AG08395 (cell line): ENCODE results near the gene PRDM16.

Experiments used
- DNase-seq: peaks from one replicate; pipeline ENCODE4 v3.0.0; 2012; ENCODE audit warnings: mixed read lengths, low spot score

The PRDM16 gene

GRCh38 chr1:3183411-3183810, 114.4 kb downstream of the PRDM16 start:
- no peak for DNase-seq

GRCh38 chr1:3183813-3184212, 114.8 kb downstream of the PRDM16 start:
- no peak for DNase-seq

DNA sequence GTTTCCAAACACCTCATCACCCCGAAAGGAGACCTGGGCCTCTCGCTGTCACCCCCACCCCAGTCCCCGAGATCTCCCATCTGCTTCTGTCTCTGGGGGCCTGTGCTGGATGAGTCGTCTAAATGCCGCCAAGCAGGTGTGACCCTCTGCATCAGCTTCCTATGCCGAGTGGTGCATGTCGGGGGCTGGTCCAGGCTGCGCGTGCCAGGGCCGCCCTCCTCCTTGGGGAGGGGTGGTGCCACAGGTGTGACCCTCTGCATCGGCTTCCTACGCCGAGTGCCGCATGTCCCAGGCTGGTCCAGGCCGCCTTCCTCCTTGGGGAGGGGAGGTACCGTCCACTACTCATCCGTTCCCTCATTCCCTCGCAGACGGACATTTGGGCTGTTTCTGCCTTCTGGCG, 115.7 kb downstream of the PRDM16 start:
- no peak for DNase-seq

DNA sequence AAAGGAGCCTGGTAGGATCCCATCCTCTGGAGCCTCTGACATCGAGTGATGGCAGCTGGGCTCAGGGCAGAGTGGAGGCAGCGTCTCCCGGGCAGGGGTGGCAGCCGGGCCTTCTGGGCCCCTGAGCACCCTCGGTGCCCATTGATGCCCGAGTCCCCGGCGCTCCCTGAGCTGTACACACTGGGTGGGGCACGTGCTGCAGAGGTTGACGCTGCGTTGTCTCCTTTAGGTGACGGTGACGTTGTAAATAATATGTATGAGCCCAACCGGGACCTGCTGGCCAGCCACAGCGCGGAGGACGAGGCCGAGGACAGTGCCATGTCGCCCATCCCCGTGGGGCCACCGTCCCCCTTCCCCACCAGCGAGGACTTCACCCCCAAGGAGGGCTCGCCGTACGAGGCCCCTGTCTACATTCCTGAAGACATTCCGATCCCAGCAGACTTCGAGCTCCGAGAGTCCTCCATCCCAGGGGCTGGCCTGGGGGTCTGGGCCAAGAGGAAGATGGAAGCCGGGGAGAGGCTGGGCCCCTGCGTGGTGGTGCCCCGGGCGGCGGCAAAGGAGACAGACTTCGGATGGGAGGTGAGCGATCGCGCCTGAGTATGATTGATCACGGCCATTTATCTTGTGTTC, 117.0 kb downstream of the PRDM16 start:
- DNase-seq, result no peak

DNA sequence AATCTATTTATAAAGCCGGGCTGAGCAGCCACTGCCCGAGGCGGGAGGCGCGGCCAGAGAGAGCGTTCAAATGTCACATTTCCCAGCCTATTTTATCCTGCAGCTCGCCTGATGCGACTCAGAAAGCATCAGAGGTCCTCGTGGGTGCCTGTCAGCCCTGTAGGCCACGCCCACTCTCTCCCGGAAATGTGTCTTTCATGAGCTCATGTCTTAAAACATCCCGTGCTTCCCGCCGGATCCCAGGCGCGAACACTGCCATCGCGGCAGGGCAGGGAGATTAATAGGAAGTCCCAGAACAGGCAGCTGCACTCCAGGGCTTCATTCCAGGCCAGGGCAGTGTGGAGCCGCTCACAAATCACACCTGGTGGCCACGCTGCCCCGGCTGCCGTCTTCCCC, 117.5 kb downstream of the PRDM16 start:
- peak; percentile 76 for DNase-seq

GRCh38 chr1:3187415-3188149, 118.6 kb downstream of the PRDM16 start:
- no peak for DNase-seq

- no peak for DNase-seq
Observed at GRCh38 chr1:3188150-3188971, 119.4 kb downstream of the PRDM16 start.

- DNase-seq, result no peak
Observed at GRCh38 chr1:3190256-3191041, 121.4 kb downstream of the PRDM16 start.

- DNase-seq, result no peak
Observed at GRCh38 chr1:3192361-3192760, 123.4 kb downstream of the PRDM16 start.

DNA sequence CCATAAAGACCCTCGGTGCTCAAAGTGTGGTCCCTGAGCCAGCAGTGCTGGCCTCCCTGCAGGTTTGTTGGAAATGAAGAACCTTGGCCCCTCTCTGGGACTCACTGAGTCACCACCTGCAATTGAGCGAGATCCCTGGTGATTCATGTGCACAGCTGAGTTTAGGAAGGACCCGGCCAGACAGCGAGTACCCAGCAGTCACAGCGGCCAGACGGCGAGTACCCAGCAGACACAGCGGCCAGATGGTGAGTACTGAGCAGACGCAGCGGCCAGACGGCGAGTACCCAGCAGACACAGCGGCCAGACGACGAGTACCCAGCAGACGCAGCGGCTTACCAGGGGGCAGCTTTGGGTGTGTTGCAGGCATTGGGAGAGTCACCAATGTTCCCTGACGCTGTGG, 123.8 kb downstream of the PRDM16 start:
- no peak for DNase-seq

GRCh38 chr1:3193811-3194210, 124.8 kb downstream of the PRDM16 start:
- no peak for DNase-seq

DNA sequence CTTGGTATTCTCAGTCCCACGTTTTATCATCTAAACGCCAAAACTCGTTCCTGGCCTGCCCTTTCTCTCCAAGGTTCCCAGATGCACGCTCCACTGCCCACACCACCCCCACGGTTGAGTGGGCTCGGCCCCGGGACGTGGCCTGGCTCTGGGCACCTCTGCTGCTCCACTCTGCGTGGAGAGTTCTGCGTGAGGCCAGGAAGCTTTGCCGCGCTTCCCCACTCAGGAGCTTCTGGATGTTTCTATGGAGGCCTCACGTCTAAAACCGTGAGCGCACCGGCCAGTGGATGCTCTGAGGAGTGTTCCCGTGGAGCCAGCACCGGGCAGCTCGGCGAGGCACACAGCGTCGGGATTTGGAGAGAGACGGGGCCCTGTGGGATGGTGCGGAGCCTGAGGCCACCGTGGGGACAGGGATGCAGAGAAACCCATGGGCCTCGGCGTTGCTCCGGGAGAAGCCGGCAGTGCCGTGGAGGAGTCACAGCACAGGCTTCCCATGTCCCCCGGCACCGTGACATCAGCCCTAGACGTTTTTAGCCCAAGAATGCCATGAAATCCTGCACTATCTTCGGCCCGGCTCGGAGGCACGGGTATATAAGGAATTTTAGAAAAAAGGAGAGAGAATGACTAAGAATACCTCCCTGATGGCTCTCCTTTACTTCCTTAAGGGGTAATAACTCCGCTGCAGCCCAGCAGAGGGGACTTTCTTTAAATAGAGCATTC, 125.9 kb downstream of the PRDM16 start:
- DNase-seq, result no peak

- DNase-seq, result no peak
Observed at GRCh38 chr1:3195480-3195815, 126.4 kb downstream of the PRDM16 start.

- DNase-seq, result no peak
Observed at GRCh38 chr1:3195966-3196515, 127.0 kb downstream of the PRDM16 start.

DNA sequence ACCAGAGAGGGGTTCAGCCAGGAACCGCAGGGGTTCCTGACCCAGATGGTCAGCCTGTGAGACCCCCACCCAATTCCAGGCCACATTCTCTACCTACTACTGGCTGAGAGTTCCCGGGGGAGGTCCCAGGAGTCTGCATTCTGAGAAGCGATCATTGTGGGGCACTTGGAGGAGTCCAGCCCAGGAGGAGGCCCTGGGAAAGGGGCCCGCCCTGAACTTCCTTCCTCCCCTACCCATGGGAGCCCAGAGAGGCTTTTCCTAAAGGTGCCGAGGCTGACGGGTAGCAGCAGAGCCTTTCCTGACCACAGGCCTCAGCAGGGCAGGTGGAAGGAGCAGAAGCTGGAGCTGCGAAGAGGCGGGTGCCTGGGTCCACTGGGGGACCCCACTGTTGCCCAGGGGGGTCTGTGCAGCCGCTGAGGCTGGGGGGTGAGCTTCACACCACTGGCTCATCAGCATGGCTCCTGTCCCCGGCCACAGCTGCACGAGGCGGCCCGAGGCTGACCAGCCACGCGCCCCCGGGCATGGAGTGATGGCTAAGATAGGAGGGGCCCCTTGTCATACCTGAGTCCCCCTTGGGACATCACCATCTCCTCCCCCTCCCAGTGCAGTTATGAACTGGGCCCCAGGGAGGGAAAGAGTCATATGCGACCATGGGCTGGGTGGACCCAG, 127.7 kb downstream of the PRDM16 start:
- DNase-seq, result no peak

GRCh38 chr1:3197781-3198316, 128.8 kb downstream of the PRDM16 start:
- no peak for DNase-seq

DNA sequence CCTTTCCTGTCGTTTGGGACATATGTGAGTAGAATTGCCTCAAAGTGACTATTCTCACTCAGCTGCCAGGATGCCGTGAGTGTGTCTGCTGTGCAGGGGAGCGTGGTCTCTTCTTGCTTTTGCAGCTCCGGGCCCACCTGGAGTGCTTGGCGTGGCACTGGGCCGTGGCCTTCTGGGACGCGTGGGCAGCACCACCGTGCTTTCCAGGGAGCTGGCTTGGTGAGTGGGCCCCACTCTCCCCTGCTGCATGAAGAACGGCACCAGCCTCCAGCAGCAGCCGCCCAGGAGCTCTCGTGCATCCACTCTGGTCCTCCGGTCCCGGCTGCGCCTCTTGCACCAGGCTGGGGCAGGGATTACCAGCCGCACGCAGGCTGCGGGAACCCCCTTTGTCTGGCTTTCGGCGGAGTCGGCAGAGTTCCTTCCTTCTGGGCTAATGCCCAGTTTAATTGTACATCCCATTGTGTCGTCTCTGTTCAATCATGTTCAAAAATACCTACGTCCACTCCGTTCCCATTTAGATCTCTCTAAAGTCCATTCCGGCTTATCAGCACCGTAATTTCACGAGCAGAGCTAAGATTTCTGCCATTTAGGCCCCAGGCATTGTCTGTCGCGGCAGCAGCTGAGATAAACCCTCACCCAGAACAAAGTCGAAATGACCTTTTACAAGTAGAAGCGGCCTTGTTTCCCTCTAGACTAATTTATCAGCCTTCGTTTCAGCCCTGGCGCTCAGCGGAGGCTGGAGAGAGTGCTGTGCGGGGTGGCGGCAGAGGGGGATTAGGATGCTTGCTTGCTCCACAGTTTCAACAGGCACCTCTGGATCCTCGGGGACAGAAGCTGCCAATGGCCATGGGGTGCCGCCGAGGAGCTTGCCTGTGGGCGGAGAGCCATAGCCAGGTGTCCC, 129.6 kb downstream of the PRDM16 start:
- DNase-seq, result no peak

DNA sequence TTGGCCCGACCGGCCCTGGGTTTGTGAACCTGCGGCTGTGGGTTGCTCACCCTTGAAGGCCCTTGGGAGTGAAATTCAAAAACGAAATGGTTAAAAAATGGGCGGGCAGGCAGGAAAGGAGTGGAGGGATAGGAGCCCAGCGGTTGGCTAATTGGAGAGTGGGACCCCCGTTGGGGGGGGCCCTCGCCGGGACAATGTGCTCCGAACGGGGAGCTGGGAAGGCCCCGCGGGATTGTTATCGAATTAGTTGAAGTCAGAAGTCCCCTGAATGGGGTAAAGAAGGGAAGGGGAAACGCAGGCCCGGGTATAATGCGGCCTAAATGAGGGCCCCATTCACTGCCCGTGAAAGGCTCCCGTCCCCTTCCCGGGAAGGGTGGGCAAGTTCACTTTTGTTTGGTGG, 135.7 kb downstream of the PRDM16 start:
- DNase-seq, result no peak

DNA sequence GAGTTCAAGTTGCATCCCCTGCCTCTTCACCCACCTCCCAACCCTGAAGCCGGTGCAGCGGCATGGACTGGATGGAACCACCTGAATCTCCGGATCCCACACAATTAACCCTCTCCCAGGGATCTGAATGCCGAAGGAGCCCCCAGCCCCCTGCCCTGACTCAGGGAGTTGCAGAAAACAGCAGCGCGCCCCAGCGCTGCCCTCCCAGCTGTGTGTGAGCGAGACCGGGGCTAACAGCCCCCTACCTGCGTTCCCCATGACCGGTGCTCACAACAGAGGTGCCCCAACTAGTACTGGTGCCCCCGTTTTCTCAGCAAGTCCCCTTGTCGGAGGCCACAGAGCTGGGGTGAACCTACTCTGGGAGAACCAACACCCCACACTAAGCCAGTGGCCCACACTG, 136.8 kb downstream of the PRDM16 start:
- DNase-seq, result no peak

GRCh38 chr1:3206696-3207095, 137.7 kb downstream of the PRDM16 start:
- DNase-seq, result no peak
